Measurements from ENCODE around the gene SLC16A12. TPM values are rescaled to one million over a fixed set of nuclear protein-coding genes. Genes with fewer than 3 reads are reported as not detected.

Gene SLC16A12
- total and polyA plus RNA-seq, 2 donors (not counting 3 experiments of a cell fraction or from before 2014, with no cell fraction given) = not detected

GRCh38 chr10:89516149-89516832 lies 19.1 kb downstream of the SLC16A12 start:
- ChIA-PET POLR2A (interaction anchor here (0.6 kb wide), 1 partner anchor 11 kb away, joined by 4 read pairs; no protein-coding TSS in a partner anchor), CTCF (interaction anchor here (1.1 to 1.4 kb wide), 2 partner anchors 10 to 21 kb away, joined by 3 read pairs; no protein-coding TSS in a partner anchor)
- intact Hi-C loops (cut with micrococcal nuclease) (no loop called here), dilution Hi-C loops (cut with MboI; ENCODE audit: extremely low pct_ligation_motif_present, low sequenced_read_pairs) (no loop called here)
- no peaks in the 10 kb centered on the region for H4K20me1 ChIP-seq (replicated peaks; ENCODE audit: control insufficient read depth, extremely low read depth, insufficient read depth, low read length)
- H3K27ac ChIP-seq (ENCODE audit: insufficient read depth, low read depth, low read length) = no peak overlapping the region
- BruUV-seq (replicated peaks) = no TSS peak
- H3K9me3 ChIP-seq (replicated peaks; ENCODE audit: control insufficient read depth, insufficient read depth, low read length) = no peaks in the 10 kb centered on the region
- H3K9me1 ChIP-seq (replicated peaks; ENCODE audit: control insufficient read depth, extremely low read depth, insufficient read depth, low read length) = no peaks in the 10 kb centered on the region
- DNase-seq (ENCODE audit: low read depth, low spot score) = no peak
- TF ChIP-seq FOS (IDR thresholded peaks at IDR 0.05; ENCODE audit: borderline replicate concordance, insufficient read depth, low read length) (no peak), CTCF (IDR thresholded peaks at IDR 0.05; ENCODE audit: extremely low read depth in 1 of 2, insufficient read depth in 1 of 2, low read depth in 1 of 2, low read length in 2 of 2) (no peak), MAX (IDR thresholded peaks at IDR 0.05; ENCODE audit: insufficient read depth, insufficient read length) (no peak), GATA2 (IDR thresholded peaks at IDR 0.05; ENCODE audit: insufficient read depth, insufficient read length, low read depth, low read length) (no peak), POLR2A (IDR thresholded peaks at IDR 0.05; ENCODE audit: low read depth, low read length) (no peak), MYC (IDR thresholded peaks at IDR 0.05; ENCODE audit: low read depth, low read length) (no peak), POLR2AphosphoS5 (IDR thresholded peaks at IDR 0.05; ENCODE audit: insufficient read depth, low read depth, low read length) (no peak), JUN (IDR thresholded peaks at IDR 0.05; ENCODE audit: borderline replicate concordance, insufficient read depth, insufficient read length, low read depth) (no peak), EZH2 (IDR thresholded peaks at IDR 0.05; ENCODE audit: borderline replicate concordance, low read depth, low read length, severe bottlenecking) (no peak)
- H3K9ac ChIP-seq (replicated peaks; ENCODE audit: extremely low read depth, insufficient read depth, low read length) = no peak overlapping the region
- no peaks in the 10 kb centered on the region for H3K79me2 ChIP-seq (ENCODE audit: control insufficient read depth, insufficient read depth, low read length)
- H2AFZ ChIP-seq (ENCODE audit: low read depth, low read length) = no peak overlapping the region
- H3K4me2 ChIP-seq (ENCODE audit: insufficient read depth, low read length) = no peak overlapping the region
- no peak overlapping the region for H3K4me3 ChIP-seq (replicated peaks in 1 of 3; ENCODE audit: insufficient read depth in 1 of 3, low read depth in 1 of 3, low read length in 3 of 3)
- no peak for FAIRE-seq
- no peaks in the 10 kb centered on the region for H3K36me3 ChIP-seq (ENCODE audit: control insufficient read depth in 2 of 2, extremely low read depth in 1 of 2, insufficient read depth in 2 of 2, low read length in 2 of 2)
- no peaks in the 10 kb centered on the region for H3K27me3 ChIP-seq (ENCODE audit: control insufficient read depth in 2 of 2, insufficient read depth in 2 of 2, low read length in 2 of 2)
- H3K4me1 ChIP-seq (ENCODE audit: control insufficient read depth, extremely low read depth, insufficient read depth, low read length) = no peaks in the 10 kb centered on the region

Data from endothelial cell of umbilical vein (primary cell).